ENCODE data around the gene WDR27.

GRCh38 chr6:169643521-169643920 lies 58.3 kb downstream of the WDR27 start:
- TF ChIP-seq CTCF (IDR thresholded peaks at IDR 0.05) = no peak
- TF ChIP-seq POLR2A (IDR thresholded peaks at IDR 0.05) = no peak

All from sigmoid colon (tissue), 3 donors.